Heart left ventricle (tissue), 13 donors: ENCODE data around the gene FADS3.
A peak's percentile ranks its signal among the peaks of the same experiment; 100 is the strongest.

Experiments used
- POLR2A ChIP-seq, 2 donors: fragments of 450-650 bp; IDR thresholded peaks; one replicate each; pipeline ENCODE4 v1.6.1; 2017; ENCODE audit warnings: antibody characterized with exemption in 2 of 2, mild to moderate bottlenecking in 2 of 2, moderate library complexity in 2 of 2
- TF ChIP-seq, protein P1 (sequence below), 12 donors: fragments of 200-600 bp; sonication (generic) in 4 of 12; IDR thresholded peaks; one replicate each; pipeline versions ENCODE4 v1.5.0 to v1.8.0; 2018 to 2022; ENCODE audit warnings: antibody characterized with exemption in 12 of 12, mild to moderate bottlenecking in 5 of 12
- donor health status: ischemic (EF 13 %, LVEDD 7.1; RV severe dilation, severe dysfunction).
- donor health status: DM: no; HTN: yes; CAD: no.
- donor health status: DM: no; HTN: no; CAD: no.
- donor health status: ischemic (EF 25% LVEDD 6.9; RV normal size, moderate dysfunction).
- donor health status: ischemic (EF 25% LVEDD 5.7; RV mildly dilated, moderate dysfunction).
- donor health status: ischemic (EF 35%, LVEDD 5.7; RV mildly dilated, moderate dysfunction).
- donor health status: nonischemic (EF 11% LVEDD 7.7; RV severe dilation, severe dysfunction).
- donor health status: DM: yes; HTN: yes; CAD: no.
- donor health status: PGD.
- donor health status: ischemic (EF 29% LVEDD 5.4; RV normal size, mild dysfunction).
- donor health status: nonischemic (EF 23%, LVEDD 6.1; RV moderate dilation, normal function).

DNA sequence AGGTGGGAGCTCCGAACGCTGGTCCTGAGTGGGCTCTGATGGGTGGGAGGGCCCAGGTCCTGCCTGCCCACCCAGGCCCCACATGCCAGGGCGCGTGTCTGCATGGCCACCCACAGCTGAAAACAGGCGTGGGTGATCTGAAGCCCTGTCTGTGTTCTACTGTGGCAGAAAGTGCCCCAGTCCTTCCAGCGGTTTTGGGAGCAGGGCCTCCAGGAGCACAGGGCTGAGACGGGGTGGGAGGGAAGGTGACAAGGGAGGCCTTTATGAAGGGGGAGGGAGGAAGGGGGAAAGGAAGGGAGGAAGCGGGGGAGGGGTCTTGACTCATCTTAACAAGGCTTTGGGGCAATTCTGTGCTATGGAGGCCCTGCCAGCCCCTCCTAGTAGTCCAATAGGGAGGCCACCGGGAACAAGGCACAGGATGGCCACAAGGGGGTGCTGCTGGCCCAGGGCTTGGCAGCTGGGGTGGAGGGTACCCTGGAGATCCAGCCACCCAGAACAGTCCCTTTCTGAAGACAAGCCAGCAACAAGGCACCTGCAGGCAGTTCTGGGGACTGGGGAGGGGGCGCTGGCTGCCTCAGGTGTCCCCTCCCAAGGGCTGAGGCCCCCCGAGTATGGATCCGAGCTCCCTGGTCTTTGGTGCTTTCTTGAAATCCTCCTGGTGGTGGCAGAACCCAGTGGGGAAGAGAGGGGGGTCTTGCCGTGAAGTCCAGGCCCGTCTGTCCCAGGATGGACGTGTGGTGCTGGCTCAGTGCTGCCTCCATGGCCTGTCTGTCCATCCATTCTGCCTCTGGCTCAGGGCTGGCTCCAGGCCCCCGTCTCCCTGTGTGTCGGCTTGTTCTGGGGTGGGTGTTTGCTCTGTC is 6.3 kb upstream of the FADS3 start:
- no peak for TF ChIP-seq POLR2A (IDR thresholded peaks at IDR 0.05)
- TF ChIP-seq, protein P1, sequence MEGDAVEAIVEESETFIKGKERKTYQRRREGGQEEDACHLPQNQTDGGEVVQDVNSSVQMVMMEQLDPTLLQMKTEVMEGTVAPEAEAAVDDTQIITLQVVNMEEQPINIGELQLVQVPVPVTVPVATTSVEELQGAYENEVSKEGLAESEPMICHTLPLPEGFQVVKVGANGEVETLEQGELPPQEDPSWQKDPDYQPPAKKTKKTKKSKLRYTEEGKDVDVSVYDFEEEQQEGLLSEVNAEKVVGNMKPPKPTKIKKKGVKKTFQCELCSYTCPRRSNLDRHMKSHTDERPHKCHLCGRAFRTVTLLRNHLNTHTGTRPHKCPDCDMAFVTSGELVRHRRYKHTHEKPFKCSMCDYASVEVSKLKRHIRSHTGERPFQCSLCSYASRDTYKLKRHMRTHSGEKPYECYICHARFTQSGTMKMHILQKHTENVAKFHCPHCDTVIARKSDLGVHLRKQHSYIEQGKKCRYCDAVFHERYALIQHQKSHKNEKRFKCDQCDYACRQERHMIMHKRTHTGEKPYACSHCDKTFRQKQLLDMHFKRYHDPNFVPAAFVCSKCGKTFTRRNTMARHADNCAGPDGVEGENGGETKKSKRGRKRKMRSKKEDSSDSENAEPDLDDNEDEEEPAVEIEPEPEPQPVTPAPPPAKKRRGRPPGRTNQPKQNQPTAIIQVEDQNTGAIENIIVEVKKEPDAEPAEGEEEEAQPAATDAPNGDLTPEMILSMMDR (IDR thresholded peaks at IDR 0.05), result peak; percentile 70 to 91 (median 86)
